A549 treated with GW870086 at 1 μM for 4 hours (cell line): ENCODE data around the gene OR2D3. TPM values are rescaled to one million over a fixed set of nuclear protein-coding genes. Genes with fewer than 3 reads are reported as not detected.

Source experiments
- total RNA-seq: library from RNA; stranded (reverse); fragments of 200-300 nt; extraction: Qiagen RNA extraction; gene quantifications from 5 replicates; pipeline ENCODE4 v1.2.3, GENCODE V29; 2022; ENCODE audit warnings: low read depth

Gene OR2D3, protein sequence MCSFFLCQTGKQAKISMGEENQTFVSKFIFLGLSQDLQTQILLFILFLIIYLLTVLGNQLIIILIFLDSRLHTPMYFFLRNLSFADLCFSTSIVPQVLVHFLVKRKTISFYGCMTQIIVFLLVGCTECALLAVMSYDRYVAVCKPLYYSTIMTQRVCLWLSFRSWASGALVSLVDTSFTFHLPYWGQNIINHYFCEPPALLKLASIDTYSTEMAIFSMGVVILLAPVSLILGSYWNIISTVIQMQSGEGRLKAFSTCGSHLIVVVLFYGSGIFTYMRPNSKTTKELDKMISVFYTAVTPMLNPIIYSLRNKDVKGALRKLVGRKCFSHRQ
- total RNA-seq, result not detected in 5 replicates

GRCh38 chr11:6920702-6921101 is at the start of gene OR2D3:
OR2D3 (plus strand) TSS chr11:6921002; CDS start chr11:6921002, 0 bp downstream.

DNA sequence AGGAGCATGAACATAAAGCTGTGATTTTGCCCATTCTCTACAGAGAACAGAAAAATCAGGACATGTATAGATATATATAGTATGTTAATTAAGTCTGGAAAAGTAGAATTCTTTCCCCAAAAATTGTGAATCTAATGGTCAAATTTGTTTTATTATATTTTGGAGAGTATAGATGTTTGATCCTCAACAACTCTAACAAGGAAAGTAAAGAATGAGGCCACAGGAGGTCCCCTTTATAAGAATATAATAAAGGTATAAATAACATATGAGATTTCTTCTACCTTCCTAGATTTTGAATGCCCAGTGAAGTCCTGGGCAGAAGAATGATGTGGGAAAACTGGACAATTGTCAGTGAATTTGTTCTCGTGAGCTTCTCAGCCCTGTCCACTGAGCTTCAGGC is 44.5 kb upstream of the OR2D3 start, which contains the start of gene OR10A4:
Gene OR10A4, plus strand, starts transcription at position 301 of the 400 bp plus-strand sequence. Its CDS starts 23 bp downstream, at position 324.

GRCh38 chr11:6892400-6892799 is 28.4 kb upstream of the OR2D3 start, which contains the start of gene OR2D2:
OR2D2 (minus strand) TSS chr11:6892500; CDS start chr11:6892500, 0 bp downstream.

GRCh38 chr11:6926208-6927029 is 5.6 kb downstream of the OR2D3 start, which contains the start of gene ZNF215:
ZNF215 (plus strand) TSS chr11:6926426; CDS start chr11:6932273, 5,847 bp downstream.

Other genes starting within 250 kb of the OR2D3 start
- 93.1 to 110 TPM (median 101 TPM) in 5 replicates for gene MRPL17, start 237.7 kb upstream of the OR2D3 start, total RNA-seq
- gene OR2AG2, start 149.0 kb upstream of the OR2D3 start, total RNA-seq, result 0.03 TPM in 2 of 5 replicates, not detected in the others
- not detected in 5 replicates for gene OR2AG1, start 138.0 kb upstream of the OR2D3 start, total RNA-seq
- gene OR6A2, start 121.3 kb upstream of the OR2D3 start, total RNA-seq, result not detected in 5 replicates
- not detected in 5 replicates for gene OR10A5, start 75.3 kb upstream of the OR2D3 start, total RNA-seq
- not detected in 5 replicates for gene OR10A2, start 57.9 kb upstream of the OR2D3 start, total RNA-seq
- not detected in 5 replicates for gene OR10A4, start 44.4 kb upstream of the OR2D3 start, total RNA-seq
- gene OR2D2, start 28.5 kb upstream of the OR2D3 start, total RNA-seq, result not detected in 5 replicates
- 0.88 to 1.2 TPM (median 1.1 TPM) in 5 replicates for gene ZNF215, start 5.4 kb downstream of the OR2D3 start, total RNA-seq
- gene ZNF214, start 99.3 kb downstream of the OR2D3 start, total RNA-seq, result 0.45 to 1.2 TPM (median 0.87 TPM) in 5 replicates
- not detected in 5 replicates for gene NLRP14, start 99.5 kb downstream of the OR2D3 start, total RNA-seq
- gene RBMXL2, start 168.0 kb downstream of the OR2D3 start, total RNA-seq, result not detected in 5 replicates